Measurements from ENCODE around the gene GUCY1A2. TPM values are rescaled to one million over a fixed set of nuclear protein-coding genes. Genes with fewer than 3 reads are reported as not detected.
A peak's percentile ranks its signal among the peaks of the same experiment; 100 is the strongest.
"Not testable (repeated sequence)": the region's sequence is repeated elsewhere in the genome, so short reads cannot be mapped to it uniquely, and the experiment has no call there.

GUCY1A2 gene
- not detected for polyA plus RNA-seq

- Mint-ChIP-seq H3K4me3 (peak within 1 kb of the TSS in 3 of 4 donors; percentile 41 to 81 (median 46)), H3K27me3 (peaks cover 27% of the 10 kb centered on the region), H3K9me3 (peaks cover 0 to 2% (median 0%) of the 10 kb centered on the region in 3 donors), H3K27ac (no peak within 1 kb of the TSS), H3K36me3 (no peaks in the 10 kb centered on the region), H3K4me1 (peaks cover 3 to 6% (median 5%) of the 10 kb centered on the region in 3 donors)
Measured at GRCh38 chr11:107018219-107018901, at the start of gene GUCY1A2. TSS of gene GUCY1A2 (minus strand) at chr11:107018476. CDS start at chr11:107018055, 421 bp downstream.

GRCh38 chr11:107054391-107054790 lies 36.1 kb upstream of the GUCY1A2 start:
- H3K27me3 Mint-ChIP-seq, result no peaks in the 10 kb centered on the region
- peaks cover 9 to 21% (median 20%) of the 10 kb centered on the region in 3 donors for H3K9me3 Mint-ChIP-seq
- no peak overlapping the region for H3K27ac Mint-ChIP-seq
- no peak overlapping the region for H3K4me3 Mint-ChIP-seq
- H3K4me1 Mint-ChIP-seq, result peaks cover 0 to 3% (median 0%) of the 10 kb centered on the region in 3 donors
- no peaks in the 10 kb centered on the region for H3K36me3 Mint-ChIP-seq

GRCh38 chr11:107051332-107051731 lies 33.1 kb upstream of the GUCY1A2 start:
- H3K27ac Mint-ChIP-seq, H3K36me3 Mint-ChIP-seq, H3K4me1 Mint-ChIP-seq, H3K4me3 Mint-ChIP-seq, H3K27me3 Mint-ChIP-seq: not testable (repeated sequence)
- peaks cover 10 to 21% (median 20%) of the 10 kb centered on the region in 3 donors for H3K9me3 Mint-ChIP-seq

- H3K4me1 Mint-ChIP-seq, H3K27ac Mint-ChIP-seq, H3K36me3 Mint-ChIP-seq, H3K27me3 Mint-ChIP-seq, H3K4me3 Mint-ChIP-seq: not testable (repeated sequence)
- H3K9me3 Mint-ChIP-seq, result peaks cover 8 to 20% (median 18%) of the 10 kb centered on the region in 3 donors
Measured at GRCh38 chr11:107050899-107051298, 32.6 kb upstream of the GUCY1A2 start.

GRCh38 chr11:107050121-107050520 lies 31.8 kb upstream of the GUCY1A2 start:
- Mint-ChIP-seq H3K36me3 (no peaks in the 10 kb centered on the region), H3K4me1 (peaks cover 0 to 1% (median 0%) of the 10 kb centered on the region in 3 donors), H3K27me3 (no peaks in the 10 kb centered on the region), H3K9me3 (peaks cover 8 to 20% (median 18%) of the 10 kb centered on the region in 3 donors), H3K27ac (no peak overlapping the region), H3K4me3 (no peak overlapping the region)

- H3K4me1 Mint-ChIP-seq, result no peaks in the 10 kb centered on the region
- no peak overlapping the region for H3K27ac Mint-ChIP-seq
- H3K9me3 Mint-ChIP-seq, result peaks cover 1 to 3% (median 1%) of the 10 kb centered on the region in 3 donors
- no peaks in the 10 kb centered on the region for H3K27me3 Mint-ChIP-seq
- no peak overlapping the region for H3K4me3 Mint-ChIP-seq
- no peaks in the 10 kb centered on the region for H3K36me3 Mint-ChIP-seq
Measured at GRCh38 chr11:107044503-107044902, 26.2 kb upstream of the GUCY1A2 start.

GRCh38 chr11:107043242-107044006 lies 25.1 kb upstream of the GUCY1A2 start:
- H3K27ac Mint-ChIP-seq, result no peak overlapping the region
- no peaks in the 10 kb centered on the region for H3K36me3 Mint-ChIP-seq
- no peak overlapping the region for H3K4me3 Mint-ChIP-seq
- no peaks in the 10 kb centered on the region for H3K4me1 Mint-ChIP-seq
- no peaks in the 10 kb centered on the region for H3K27me3 Mint-ChIP-seq
- peaks cover 0 to 3% (median 0%) of the 10 kb centered on the region in 3 donors for H3K9me3 Mint-ChIP-seq

- H3K4me3 Mint-ChIP-seq, result no peak overlapping the region
- H3K27me3 Mint-ChIP-seq, result no peaks in the 10 kb centered on the region
- no peak overlapping the region for H3K27ac Mint-ChIP-seq
- peaks cover 0 to 3% (median 0%) of the 10 kb centered on the region in 3 donors for H3K9me3 Mint-ChIP-seq
- H3K36me3 Mint-ChIP-seq, result no peaks in the 10 kb centered on the region
- peaks cover 0 to 1% (median 0%) of the 10 kb centered on the region in 3 donors for H3K4me1 Mint-ChIP-seq
Measured at GRCh38 chr11:107042748-107043147, 24.5 kb upstream of the GUCY1A2 start.

GRCh38 chr11:107041088-107041444 lies 22.8 kb upstream of the GUCY1A2 start:
- H3K9me3 Mint-ChIP-seq, result peaks cover 0 to 3% (median 0%) of the 10 kb centered on the region in 3 donors
- H3K27me3 Mint-ChIP-seq, result no peaks in the 10 kb centered on the region
- no peak overlapping the region for H3K27ac Mint-ChIP-seq
- H3K4me1 Mint-ChIP-seq, result peaks cover 0 to 1% (median 0%) of the 10 kb centered on the region in 3 donors
- no peak overlapping the region for H3K4me3 Mint-ChIP-seq
- no peaks in the 10 kb centered on the region for H3K36me3 Mint-ChIP-seq

GRCh38 chr11:107040433-107041087 lies 22.3 kb upstream of the GUCY1A2 start:
- H3K4me3 Mint-ChIP-seq, result no peak overlapping the region
- no peak overlapping the region for H3K27ac Mint-ChIP-seq
- H3K9me3 Mint-ChIP-seq, result peaks cover 0 to 3% (median 0%) of the 10 kb centered on the region in 3 donors
- no peaks in the 10 kb centered on the region for H3K36me3 Mint-ChIP-seq
- H3K4me1 Mint-ChIP-seq, result peaks cover 0 to 1% (median 0%) of the 10 kb centered on the region in 3 donors
- no peaks in the 10 kb centered on the region for H3K27me3 Mint-ChIP-seq

- peaks cover 5% of the 10 kb centered on the region for H3K27me3 Mint-ChIP-seq
- H3K4me1 Mint-ChIP-seq, result no peaks in the 10 kb centered on the region
- peaks cover 0 to 2% (median 0%) of the 10 kb centered on the region in 3 donors for H3K9me3 Mint-ChIP-seq
- H3K36me3 Mint-ChIP-seq, result peaks cover 2% of the 10 kb centered on the region
- H3K27ac Mint-ChIP-seq, result no peak overlapping the region
- no peak overlapping the region for H3K4me3 Mint-ChIP-seq
Measured at GRCh38 chr11:107025673-107026072, 7.4 kb upstream of the GUCY1A2 start.

- Mint-ChIP-seq H3K9me3 (peaks cover 0 to 2% (median 0%) of the 10 kb centered on the region in 3 donors), H3K36me3 (no peaks in the 10 kb centered on the region), H3K27ac (no peak overlapping the region), H3K4me3 (no peak overlapping the region), H3K27me3 (peaks cover 28% of the 10 kb centered on the region), H3K4me1 (peaks cover 3 to 6% (median 5%) of the 10 kb centered on the region in 3 donors)
Measured at GRCh38 chr11:107020594-107020993, 2.3 kb upstream of the GUCY1A2 start.

- Mint-ChIP-seq H3K27ac (no peak overlapping the region), H3K27me3 (peaks cover 27% of the 10 kb centered on the region), H3K36me3 (no peaks in the 10 kb centered on the region), H3K4me1 (peaks cover 3 to 6% (median 5%) of the 10 kb centered on the region in 3 donors), H3K9me3 (peaks cover 0 to 2% (median 0%) of the 10 kb centered on the region in 3 donors), H3K4me3 (peak overlapping the region in 1 of 4 donors; percentile 41)
Measured at GRCh38 chr11:107018902-107019493, 722 bp upstream of the GUCY1A2 start.

GRCh38 chr11:107017433-107018218 lies 650 bp downstream of the GUCY1A2 start:
- Mint-ChIP-seq H3K27me3 (peaks cover 27% of the 10 kb centered on the region), H3K36me3 (no peaks in the 10 kb centered on the region), H3K27ac (no peak overlapping the region)

More at GRCh38 chr11:107017433-107018218, 650 bp downstream of the GUCY1A2 start:
- peak overlapping the region in 3 of 4 donors; percentile 1 to 81 (median 49) for H3K4me3 Mint-ChIP-seq
- H3K9me3 Mint-ChIP-seq, result peaks cover 0 to 2% (median 0%) of the 10 kb centered on the region in 3 donors
- peaks cover 3 to 6% (median 5%) of the 10 kb centered on the region in 3 donors for H3K4me1 Mint-ChIP-seq
